A549 (cell line): ENCODE measurements around the gene PTPRD. TPM values are rescaled to one million over a fixed set of nuclear protein-coding genes. Genes with fewer than 3 reads are reported as not detected.

ENCODE experiments used
- ATAC-seq, 2 experiments: fragments of 200-7000 bp in 1 of 2; fragments of >200 bp in 1 of 2; cut with Nextera tagmentation in 1 of 2; cut with Tn5 transposase in 1 of 2; 3 replicates each; pipeline versions ENCODE4 v1.8.0 to v1.9.1; 2018 to 2020; ENCODE audit warnings: mild to moderate bottlenecking in 1 of 2, moderate library complexity in 1 of 2
- CTCF ChIA-PET: fragments of 300-600 bp; sonication (Branson Sonifier 250); formaldehyde crosslinking; extraction: SDS; loops from one replicate; lab custom pipeline; 2021; ENCODE audit warnings: antibody characterized with exemption, inconsistent platforms; lab: Yijun Ruan, JAX
- POLR2A ChIA-PET: fragments of 350-600 bp; formaldehyde crosslinking; extraction: SDS; loops from one replicate; lab custom pipeline; 2021; ENCODE audit warnings: antibody characterized with exemption, inconsistent platforms; lab: Yijun Ruan, JAX
- DNase-seq, 2 experiments: peaks; one replicate each; pipeline versions ENCODE4 v3.0.0 to v3.0.0-alpha.2; 2011 to 2016; ENCODE audit warnings: low read depth in 1 of 2, low spot score in 1 of 2
- FAIRE-seq: peaks from 2 replicates; lab custom pipeline; 2011; peaks lifted over from hg19 to GRCh38; lab: Jason Lieb, UNC
- H3K27ac ChIP-seq, 2 experiments: fragments of >200 bp; sonication (Bioruptor Twin); formaldehyde crosslinking; 3 replicates each; pipeline ENCODE4 v1.5.1; 2016 to 2017
- H3K4me1 ChIP-seq: fragments of >200 bp; sonication (Bioruptor Twin); formaldehyde crosslinking; 3 replicates; pipeline ENCODE4 v1.6.1; 2016
- H3K4me2 ChIP-seq: fragments of >200 bp; sonication (Bioruptor Twin); formaldehyde crosslinking; 3 replicates; pipeline ENCODE4 v1.6.1; 2016
- H3K4me3 ChIP-seq: fragments of >200 bp; sonication (Bioruptor Twin); formaldehyde crosslinking; 3 replicates; pipeline ENCODE4 v1.5.1; 2016
- H3K9me3 ChIP-seq: fragments of >200 bp; sonication (Bioruptor Twin); formaldehyde crosslinking; 3 replicates; pipeline ENCODE4 v1.6.1; 2016
- ATOH8 ChIP-seq: fragments of 250-450 bp; sonication (Bioruptor Pico); IDR thresholded peaks from 2 replicates; pipeline ENCODE4 v1.5.0; 2020; ENCODE audit warnings: low read depth, mild to moderate bottlenecking, moderate library complexity
- BCL3 ChIP-seq: fragments of >200 bp; sonication (Bioruptor Twin); formaldehyde crosslinking; IDR thresholded peaks from 3 replicates; pipeline ENCODE4 v1.6.1; 2016
- CBX2 ChIP-seq: fragments of 200-600 bp; sonication (generic); IDR thresholded peaks from 2 replicates; pipeline ENCODE4 v1.6.1; 2016; ENCODE audit warnings: low read depth, mild to moderate bottlenecking, borderline replicate concordance
- CEBPB ChIP-seq, 2 experiments: fragments of >200 bp in 1 of 2; sonication (Bioruptor Twin) in 1 of 2; formaldehyde crosslinking in 1 of 2; IDR thresholded peaks; 2 replicates each; pipeline ENCODE4 v1.6.1; 2012 to 2016
- EHMT2 ChIP-seq: fragments of 200-600 bp; sonication (generic); IDR thresholded peaks from 2 replicates; pipeline ENCODE4 v1.6.1; 2016; ENCODE audit warnings: antibody characterized with exemption, low read depth, mild to moderate bottlenecking, moderate library complexity
- ELK1 ChIP-seq: fragments of 150-350 bp; IDR thresholded peaks from 2 replicates; pipeline ENCODE4 v1.6.1; 2014; ENCODE audit warnings: low read depth, mild to moderate bottlenecking, low read length
- EP300 ChIP-seq, 2 experiments: fragments of >200 bp; sonication (Bioruptor Twin); formaldehyde crosslinking; IDR thresholded peaks; 2 replicates in 1 of 2; 3 replicates in 1 of 2; pipeline ENCODE4 v1.6.1; 2016 to 2017
- GATA3 ChIP-seq: IDR thresholded peaks from 2 replicates; pipeline ENCODE4 v1.6.1; 2012; ENCODE audit warnings: borderline replicate concordance
- HDAC2 ChIP-seq: fragments of 200-600 bp; sonication (generic); IDR thresholded peaks from 2 replicates; pipeline ENCODE4 v1.6.1; 2016
- HES2 ChIP-seq: fragments of >200 bp; sonication (Bioruptor Twin); formaldehyde crosslinking; IDR thresholded peaks from 2 replicates; pipeline ENCODE4 v1.6.1; 2016
- HOXA7 ChIP-seq: fragments of 250-450 bp; sonication (Bioruptor Pico); IDR thresholded peaks from 2 replicates; pipeline ENCODE4 v1.5.0; 2020; ENCODE audit warnings: mild to moderate bottlenecking, moderate library complexity
- HOXB13 ChIP-seq: fragments of 250-450 bp; sonication (Bioruptor Pico); IDR thresholded peaks from 2 replicates; pipeline ENCODE4 v1.5.0; 2020; ENCODE audit warnings: low read depth, mild to moderate bottlenecking, moderate library complexity
- JUNB ChIP-seq: fragments of >200 bp; sonication (Bioruptor Twin); formaldehyde crosslinking; IDR thresholded peaks from 2 replicates; pipeline ENCODE4 v1.6.1; 2016
- KDM1A ChIP-seq: fragments of 200-600 bp; sonication (generic); IDR thresholded peaks from 2 replicates; pipeline ENCODE4 v1.6.1; 2016; ENCODE audit warnings: low read depth, mild to moderate bottlenecking
- KDM5A ChIP-seq: fragments of 200-600 bp; sonication (generic); IDR thresholded peaks from 2 replicates; pipeline ENCODE4 v1.6.1; 2016; ENCODE audit warnings: antibody characterized with exemption, mild to moderate bottlenecking
- MAFK ChIP-seq: fragments of 450-650 bp; IDR thresholded peaks from 2 replicates; pipeline ENCODE4 v1.6.1; 2014; ENCODE audit not compliant: partially characterized antibody
- MAZ ChIP-seq: fragments of 150-350 bp; IDR thresholded peaks from 2 replicates; pipeline ENCODE4 v1.6.1; 2014; ENCODE audit warnings: antibody characterized with exemption, low read depth, low read length, borderline replicate concordance
- MYC ChIP-seq: IDR thresholded peaks from 2 replicates; pipeline ENCODE4 v1.6.1; 2012; ENCODE audit warnings: mild to moderate bottlenecking, inconsistent platforms, low read length, improper control_type of control experiment, borderline replicate concordance
- NFE2L2 ChIP-seq: fragments of 150-350 bp; conservative IDR thresholded peaks from 2 replicates; pipeline ENCODE4 v1.6.1; 2014; ENCODE audit warnings: low read length
- NPAS2 ChIP-seq: fragments of 250-450 bp; sonication (Bioruptor Pico); IDR thresholded peaks from 2 replicates; pipeline ENCODE4 v1.8.0; 2022; ENCODE audit warnings: mild to moderate bottlenecking, moderate library complexity, borderline replicate concordance
- PBX3 ChIP-seq: IDR thresholded peaks from 2 replicates; pipeline ENCODE4 v1.6.1; 2012
- PHF8 ChIP-seq: fragments of 200-600 bp; sonication (generic); IDR thresholded peaks from 2 replicates; pipeline ENCODE4 v1.6.1; 2016; ENCODE audit warnings: low read depth, mild to moderate bottlenecking, antibody characterized with exemption, moderate library complexity, borderline replicate concordance
- POLR2AphosphoS2 ChIP-seq: conservative IDR thresholded peaks from 2 replicates; pipeline ENCODE4 v1.6.1; 2012; ENCODE audit warnings: low read length, improper control_type of control experiment, inconsistent platforms
- RARB ChIP-seq: fragments of 250-450 bp; sonication (Bioruptor Pico); IDR thresholded peaks from 2 replicates; pipeline ENCODE4 v1.8.0; 2021; ENCODE audit warnings: mild to moderate bottlenecking, moderate library complexity
- REST ChIP-seq: fragments of 200-600 bp; sonication (generic); IDR thresholded peaks from 2 replicates; pipeline ENCODE4 v1.6.1; 2016; ENCODE audit warnings: antibody characterized with exemption, mild to moderate bottlenecking, moderate library complexity
- SMC3 ChIP-seq: fragments of >200 bp; sonication (Bioruptor Twin); formaldehyde crosslinking; IDR thresholded peaks from 3 replicates; pipeline ENCODE4 v1.6.1; 2018; ENCODE audit warnings: inconsistent platforms
- SREBF2 ChIP-seq: fragments of 450-650 bp; IDR thresholded peaks from 2 replicates; pipeline ENCODE4 v1.6.1; 2014; ENCODE audit warnings: mild to moderate bottlenecking, moderate library complexity
- TP53 ChIP-seq: fragments of 250-450 bp; sonication (Bioruptor Pico); IDR thresholded peaks from 2 replicates; pipeline ENCODE4 v1.5.0; 2021; ENCODE audit warnings: mild to moderate bottlenecking, moderate library complexity
- WGBS: methylation state at CpG from one replicate; pipeline ENCODE4 v1.1.6; 2017; ENCODE audit errors: missing lambda C conversion rate; 5-methylcytosine and 5-hydroxymethylcytosine counted together
- polyA plus RNA-seq, 4 experiments: library from polyadenylated mRNA; depleted of rRNA in 3 of 4; stranded (reverse); fragments of >200 nt; fragmentation: RNase III in 1 of 4; extraction: RNeasy Plus Mini Kit Qiagen cat#74134 plus additional on column Dnase treatment in 1 of 4; gene quantifications; 2 replicates in 3 of 4; 3 replicates in 1 of 4; pipeline ENCODE4 v1.2.3, GENCODE V29; 2011 to 2017

PTPRD gene
- polyA plus RNA-seq, 2 of the 4 experiments (the other 2 are of a cell fraction) = 0.39 to 1.3 TPM

- Histone ChIP-seq H3K4me2 (no peak overlapping the region), H3K9me3 (no peaks in the 10 kb centered on the region), H3K4me3 (no peak overlapping the region), H3K4me1 (no peaks in the 10 kb centered on the region), H3K27ac (no peak overlapping the region)
- TF ChIP-seq PBX3 (no peak), MYC (no peak), SREBF2 (no peak), NPAS2 (CRISPR knock-in tag) (no peak), CEBPB (IDR thresholded peaks at IDR 0.05) (no peak), ELK1 (no peak), RARB (CRISPR knock-in tag) (no peak), MAFK (no peak), EP300 (IDR thresholded peaks at IDR 0.05) (no peak), HDAC2 (no peak), REST (no peak), KDM5A (no peak), EHMT2 (no peak), CBX2 (no peak), MAZ (no peak), JUNB (no peak), POLR2AphosphoS2 (no peak)
- no peak for DNase-seq
- no peak for ATAC-seq
- FAIRE-seq = no peak
- CTCF ChIA-PET = no interaction called here
- 2% methylated on average over 1 of the region's 1 CpG for WGBS
- POLR2A ChIA-PET = no interaction called here
Observed at GRCh38 chr9:9565700-9566099, 1047.1 kb downstream of the PTPRD start.

- CTCF ChIA-PET = interaction anchor here (0.6 kb wide), 1 partner anchor 150 kb away, joined by 4 read pairs; no protein-coding TSS in a partner anchor
- no peak for ATAC-seq
- POLR2A ChIA-PET = no interaction called here
Observed at GRCh38 chr9:9563817-9564216, 1049.0 kb downstream of the PTPRD start.

More at GRCh38 chr9:9563817-9564216, 1049.0 kb downstream of the PTPRD start:
- Histone ChIP-seq H3K4me2 (no peak overlapping the region), H3K9me3 (peaks cover 3% of the 10 kb centered on the region; the same call in 1 of the 3 replicates)
- TF ChIP-seq KDM1A (no peak), KDM5A (no peak), HDAC2 (no peak), NFE2L2 (no peak), SMC3 (no peak), EHMT2 (no peak), PHF8 (no peak), CEBPB (IDR thresholded peaks at IDR 0.05) (no peak), BCL3 (no peak), HOXA7 (CRISPR knock-in tag) (no peak), MAFK (no peak), GATA3 (no peak), HOXB13 (CRISPR knock-in tag) (no peak), ATOH8 (CRISPR knock-in tag) (no peak), TP53 (CRISPR knock-in tag) (no peak), HES2 (no peak)
- TF ChIP-seq, all 56 proteins: peak for 0
- H3K4me3 ChIP-seq = no peak overlapping the region
- H3K4me1 ChIP-seq = no peaks in the 10 kb centered on the region
- no peak overlapping the region for H3K27ac ChIP-seq
- FAIRE-seq (no peak), DNase-seq (no peak)
